Adrenal gland (tissue), 5 donors: ENCODE results near the gene MLN.

Experiments
- CTCF ChIP-seq, 6 experiments: fragments of 450-650 bp in 4 of 6; fragments of 200-600 bp in 2 of 6; sonication (generic) in 1 of 6; IDR thresholded peaks; 1 replicate in 5 of 6; 2 replicates in 1 of 6; pipeline versions ENCODE4 v1.5.1 to v1.8.0; 2016 to 2021; ENCODE audit warnings: antibody characterized with exemption in 6 of 6, mild to moderate bottlenecking in 2 of 6, moderate library complexity in 1 of 6
- POLR2A ChIP-seq, 2 donors: fragments of 450-650 bp; IDR thresholded peaks; one replicate each; pipeline ENCODE4 v1.6.1; 2017; ENCODE audit warnings: antibody characterized with exemption in 2 of 2, mild to moderate bottlenecking in 2 of 2, moderate library complexity in 1 of 2
- donor health status: DM: no; HTN: no; CAD: no.

GRCh38 chr6:33841070-33841469, 37.3 kb upstream of the MLN start:
- no peak for TF ChIP-seq POLR2A (IDR thresholded peaks at IDR 0.05)
- no peak for TF ChIP-seq CTCF (IDR thresholded peaks at IDR 0.05)
